Measurements from ENCODE around the gene BLVRB.

DNA sequence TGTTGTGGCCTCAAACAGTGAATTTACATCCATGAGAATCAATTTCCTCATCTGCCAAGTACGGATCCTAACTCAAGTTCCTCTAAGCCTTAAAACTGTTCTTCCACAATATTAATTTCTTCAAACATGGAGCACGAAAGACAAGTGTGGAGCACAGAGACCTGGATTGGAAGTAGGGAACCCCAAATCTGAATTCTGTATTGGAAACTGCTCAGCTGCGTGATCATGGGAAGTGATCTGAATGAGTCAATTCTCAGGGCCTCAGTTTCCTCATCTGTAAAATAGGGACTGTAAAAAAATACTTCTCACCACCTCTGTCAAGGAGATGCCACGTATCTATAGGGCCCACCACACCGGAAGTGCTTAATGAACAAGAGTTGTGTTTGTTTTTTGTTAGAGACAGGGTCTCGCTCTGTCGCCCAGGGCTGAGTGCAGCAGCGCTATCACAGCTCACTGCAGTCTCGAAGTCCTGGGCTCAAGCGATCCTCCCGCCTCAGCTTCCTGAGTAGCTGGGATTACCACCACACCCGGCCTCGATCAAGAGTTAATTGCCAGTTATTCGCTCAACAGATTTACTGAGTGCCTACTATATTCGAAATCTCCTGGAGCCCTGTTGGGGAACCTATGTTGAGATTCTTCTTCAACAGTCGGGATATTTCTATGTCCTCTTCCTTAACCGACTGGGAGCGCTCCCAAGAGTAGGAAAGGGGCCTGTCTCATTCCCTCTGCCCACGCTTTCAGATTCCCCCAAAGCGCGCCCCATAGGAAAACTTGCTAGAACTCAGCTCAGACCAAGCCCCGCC, 23.0 kb downstream of the BLVRB start:
- TF ChIP-seq EZH2 (IDR thresholded peaks at IDR 0.05) (no peak), EZH2phosphoT487 (IDR thresholded peaks at IDR 0.05) (no peak)
- TF ChIP-seq, protein P1, sequence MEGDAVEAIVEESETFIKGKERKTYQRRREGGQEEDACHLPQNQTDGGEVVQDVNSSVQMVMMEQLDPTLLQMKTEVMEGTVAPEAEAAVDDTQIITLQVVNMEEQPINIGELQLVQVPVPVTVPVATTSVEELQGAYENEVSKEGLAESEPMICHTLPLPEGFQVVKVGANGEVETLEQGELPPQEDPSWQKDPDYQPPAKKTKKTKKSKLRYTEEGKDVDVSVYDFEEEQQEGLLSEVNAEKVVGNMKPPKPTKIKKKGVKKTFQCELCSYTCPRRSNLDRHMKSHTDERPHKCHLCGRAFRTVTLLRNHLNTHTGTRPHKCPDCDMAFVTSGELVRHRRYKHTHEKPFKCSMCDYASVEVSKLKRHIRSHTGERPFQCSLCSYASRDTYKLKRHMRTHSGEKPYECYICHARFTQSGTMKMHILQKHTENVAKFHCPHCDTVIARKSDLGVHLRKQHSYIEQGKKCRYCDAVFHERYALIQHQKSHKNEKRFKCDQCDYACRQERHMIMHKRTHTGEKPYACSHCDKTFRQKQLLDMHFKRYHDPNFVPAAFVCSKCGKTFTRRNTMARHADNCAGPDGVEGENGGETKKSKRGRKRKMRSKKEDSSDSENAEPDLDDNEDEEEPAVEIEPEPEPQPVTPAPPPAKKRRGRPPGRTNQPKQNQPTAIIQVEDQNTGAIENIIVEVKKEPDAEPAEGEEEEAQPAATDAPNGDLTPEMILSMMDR (IDR thresholded peaks at IDR 0.05), result no peak

Data from neural progenitor cell (in vitro differentiated cells).